HK-2 (cell line): Measurements from ENCODE around the gene CCDC198.

ENCODE experiments used
- DNase-seq: peaks from one replicate; pipeline ENCODE4 v3.0.0-alpha.2; 2018; ENCODE audit not compliant: unreplicated experiment

CCDC198 gene

GRCh38 chr14:57493467-57494181 lies at the start of gene CCDC198:
CCDC198 (minus strand) TSS chr14:57493857; CDS start chr14:57493715, 142 bp downstream.
- peak; percentile 70 for DNase-seq

GRCh38 chr14:57533214-57533613 lies 39.6 kb upstream of the CCDC198 start:
- peak; percentile 40 for DNase-seq

DNA sequence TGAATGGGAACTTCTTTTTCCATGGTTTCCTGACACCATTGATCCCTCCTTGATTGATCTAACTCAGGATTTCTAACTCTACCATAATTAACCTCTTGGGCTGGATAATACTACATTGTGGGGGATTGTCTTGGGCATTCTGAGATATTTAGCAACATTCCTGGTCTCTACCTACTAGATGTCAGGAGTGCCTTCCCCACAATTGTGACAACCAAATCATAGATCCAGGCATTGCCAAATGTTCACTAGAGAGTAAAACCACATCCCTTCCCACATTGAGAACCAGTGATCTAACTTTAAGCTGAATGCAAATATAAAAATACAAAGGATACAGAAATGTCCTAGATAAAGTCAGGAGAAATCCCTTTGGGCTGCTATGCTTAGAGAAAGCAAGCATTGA lies 36.9 kb upstream of the CCDC198 start:
- DNase-seq = no peak

DNA sequence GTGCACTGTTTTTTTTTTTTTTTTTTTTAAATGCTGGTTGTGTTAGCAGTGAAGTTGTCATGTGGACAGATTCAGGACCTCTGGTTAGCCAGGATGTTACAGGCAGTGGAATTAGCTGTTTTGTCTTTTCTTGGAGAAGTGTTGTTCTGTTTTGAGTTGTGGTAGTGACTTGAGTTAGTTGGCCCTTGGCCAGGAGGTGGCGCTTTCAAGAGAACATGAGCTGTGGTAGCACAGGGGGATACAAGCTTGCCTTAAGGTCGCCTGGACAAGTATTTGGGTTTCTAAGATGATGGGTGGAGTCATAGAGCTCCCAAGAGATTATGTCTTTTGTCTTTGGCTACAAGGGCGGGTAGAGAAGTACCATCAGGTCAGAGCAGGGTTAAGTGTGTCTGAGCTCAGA lies 33.3 kb upstream of the CCDC198 start:
- DNase-seq = no peak

GRCh38 chr14:57519043-57519442 lies 25.4 kb upstream of the CCDC198 start:
- DNase-seq = no peak

GRCh38 chr14:57512220-57512619 lies 18.6 kb upstream of the CCDC198 start:
- no peak for DNase-seq

DNA sequence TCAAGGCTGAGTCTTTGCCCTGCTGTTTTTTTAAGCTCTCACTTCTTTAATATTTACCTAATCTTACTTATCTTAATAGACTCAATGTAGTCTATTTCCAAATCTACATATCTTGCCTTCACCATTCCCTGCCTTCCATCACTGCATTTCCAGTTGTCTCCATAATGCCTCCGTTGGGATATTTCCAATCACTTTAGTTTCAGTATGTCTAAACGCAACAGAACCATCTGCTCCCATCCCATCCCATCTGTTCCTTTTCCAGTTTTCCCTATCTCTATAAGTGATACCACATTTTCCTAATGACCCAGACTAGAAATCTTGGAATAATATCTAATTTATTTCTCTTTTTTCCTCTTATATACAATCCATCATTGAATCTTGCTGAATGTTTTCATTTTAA lies 15.1 kb upstream of the CCDC198 start:
- no peak for DNase-seq

- DNase-seq = peak; percentile 8
These were observed 9.1 kb upstream of the CCDC198 start for GRCh38 chr14:57502586-57503254.

GRCh38 chr14:57501039-57501557 lies 7.4 kb upstream of the CCDC198 start:
- DNase-seq = no peak

- no peak for DNase-seq
These were observed 5.0 kb upstream of the CCDC198 start for GRCh38 chr14:57498659-57499058.

GRCh38 chr14:57498035-57498434 lies 4.4 kb upstream of the CCDC198 start:
- DNase-seq = no peak

- no peak for DNase-seq
These were observed 1.8 kb upstream of the CCDC198 start for GRCh38 chr14:57495416-57495815.

DNA sequence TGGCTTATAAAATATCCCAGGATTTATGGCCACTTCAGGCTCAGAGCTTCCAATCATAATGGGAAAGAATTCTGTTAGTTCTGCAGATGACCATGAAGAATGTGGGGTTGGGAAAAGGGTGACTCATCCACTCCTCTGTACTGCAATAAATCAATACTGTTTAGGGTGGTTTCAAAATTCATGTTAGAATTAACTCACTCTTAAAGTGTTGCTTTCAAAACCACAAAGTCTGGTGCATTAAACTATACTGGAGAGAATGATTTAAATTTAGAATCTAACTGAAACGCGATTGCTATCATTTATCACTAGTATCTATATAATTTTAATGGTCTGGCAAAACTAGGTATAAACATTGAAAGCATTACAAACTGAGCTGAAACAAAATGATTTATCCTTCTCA lies 798 bp downstream of the CCDC198 start:
- no peak for DNase-seq

DNA sequence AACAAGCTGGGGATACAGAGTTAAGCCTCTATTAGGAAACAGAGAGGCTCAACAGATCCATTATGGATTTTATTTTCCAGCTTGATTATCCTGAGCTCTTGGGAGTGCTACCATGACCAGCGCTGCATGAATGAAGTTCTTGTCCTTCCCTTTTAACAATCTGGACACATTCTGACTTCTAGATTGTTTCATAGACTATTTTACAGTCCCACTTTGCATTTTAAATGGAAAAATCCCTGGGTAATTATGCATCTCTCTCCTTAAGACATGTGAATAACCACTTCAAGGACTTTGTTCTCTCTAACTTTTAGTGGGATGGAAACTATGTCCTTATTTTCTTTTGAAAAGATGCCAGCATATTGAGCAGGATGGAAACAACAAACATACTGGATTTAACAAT lies 2.0 kb downstream of the CCDC198 start:
- no peak for DNase-seq

- DNase-seq = peak; percentile 42
These were observed 5.9 kb downstream of the CCDC198 start for GRCh38 chr14:57487771-57488170.

DNA sequence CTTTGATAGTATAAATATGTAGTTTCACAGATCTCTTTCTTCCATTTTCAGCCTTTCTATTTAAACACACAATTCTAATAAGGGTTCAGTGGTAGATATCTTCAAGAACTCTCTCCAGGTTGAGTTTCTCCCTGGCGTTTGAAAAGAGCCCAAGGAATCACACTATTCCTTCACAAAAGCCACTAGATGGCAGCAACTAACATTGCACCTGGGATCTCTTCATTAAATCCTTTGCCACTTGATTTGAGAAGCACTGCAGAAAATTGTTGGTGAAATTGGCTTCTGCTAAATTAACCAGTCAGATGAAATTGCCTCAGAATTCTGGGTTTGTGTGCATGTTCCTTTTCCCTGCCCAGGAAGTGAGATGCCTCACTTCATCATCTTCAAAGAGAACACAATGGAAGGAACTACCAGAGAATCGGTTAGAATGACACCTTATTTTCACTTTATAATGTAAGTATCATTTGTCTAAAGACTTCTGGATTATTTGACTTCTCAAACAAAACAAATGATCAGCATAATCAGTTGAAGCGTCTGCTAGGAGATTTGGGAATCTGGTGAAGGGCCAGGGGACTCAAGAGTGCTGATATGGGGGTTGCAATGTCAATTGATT lies 6.8 kb downstream of the CCDC198 start:
- DNase-seq = peak; percentile 9

DNA sequence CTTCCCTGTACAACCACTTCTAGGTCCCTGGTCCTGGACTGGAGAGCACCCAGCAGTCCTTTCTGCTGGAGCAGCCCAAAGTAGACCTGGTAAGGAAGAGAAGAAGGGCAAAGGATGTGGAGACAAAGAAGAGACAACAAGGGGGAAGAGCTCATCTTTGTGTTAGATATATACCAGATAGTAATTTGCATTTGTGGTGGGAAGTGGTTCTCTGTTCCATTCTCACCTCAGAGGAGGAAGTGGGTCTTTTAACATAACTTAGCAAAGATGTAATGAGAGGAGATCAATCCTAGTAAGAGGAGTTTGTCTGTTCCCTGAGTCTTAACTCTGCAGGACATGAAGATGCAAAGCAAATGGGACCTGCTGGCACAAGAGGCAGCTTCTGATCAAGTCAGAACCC lies 8.0 kb downstream of the CCDC198 start:
- DNase-seq = no peak

- DNase-seq = no peak
These were observed 11.5 kb downstream of the CCDC198 start for GRCh38 chr14:57482120-57482519.

- peak; percentile 11 for DNase-seq
These were observed 13.6 kb downstream of the CCDC198 start for GRCh38 chr14:57480051-57480450.

- no peak for DNase-seq
These were observed 14.5 kb downstream of the CCDC198 start for GRCh38 chr14:57479197-57479596.

- no peak for DNase-seq
These were observed 15.6 kb downstream of the CCDC198 start for GRCh38 chr14:57478050-57478449.

DNA sequence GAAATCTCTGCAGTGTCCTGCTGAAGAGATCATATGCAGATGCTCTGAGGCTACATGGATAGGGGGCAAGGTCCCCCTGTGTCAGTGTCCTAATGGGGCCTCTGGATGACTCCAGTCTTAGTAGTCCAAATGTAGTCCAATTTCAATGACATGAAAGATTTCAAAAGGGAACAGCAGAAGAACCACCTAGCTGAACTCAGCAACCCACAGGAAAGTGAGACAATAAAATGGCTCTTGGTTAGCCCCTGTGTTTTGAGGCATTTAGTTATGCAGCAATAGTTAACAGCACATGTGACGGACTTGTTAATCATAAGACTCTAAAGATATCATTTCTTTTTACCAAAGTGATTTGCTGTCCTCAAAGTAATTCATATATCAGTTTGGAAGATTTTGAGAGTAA lies 22.7 kb downstream of the CCDC198 start:
- DNase-seq = no peak
